Astrocyte (in vitro differentiated cells and primary cell): Measurements from ENCODE around the gene FAM168B.

ENCODE experiments used
- CTCF ChIP-seq: IDR thresholded peaks from 2 replicates; pipeline ENCODE4 v1.5.1; 2011; ENCODE audit warnings: low read depth, mild to moderate bottlenecking, inconsistent platforms, low read length, moderate library complexity; ENCODE audit not compliant: insufficient read depth
- EZH2 ChIP-seq: IDR thresholded peaks from 2 replicates; pipeline ENCODE4 v1.6.1; 2012; ENCODE audit warnings: mild to moderate bottlenecking, low read length, inconsistent platforms; ENCODE audit not compliant: insufficient read depth

- TF ChIP-seq CTCF (no peak), EZH2 (no peak)
Measured at GRCh38 chr2:131041402-131042147, 51.7 kb downstream of the FAM168B start.
